ENCODE results near the gene VASP.

Gene VASP

DNA sequence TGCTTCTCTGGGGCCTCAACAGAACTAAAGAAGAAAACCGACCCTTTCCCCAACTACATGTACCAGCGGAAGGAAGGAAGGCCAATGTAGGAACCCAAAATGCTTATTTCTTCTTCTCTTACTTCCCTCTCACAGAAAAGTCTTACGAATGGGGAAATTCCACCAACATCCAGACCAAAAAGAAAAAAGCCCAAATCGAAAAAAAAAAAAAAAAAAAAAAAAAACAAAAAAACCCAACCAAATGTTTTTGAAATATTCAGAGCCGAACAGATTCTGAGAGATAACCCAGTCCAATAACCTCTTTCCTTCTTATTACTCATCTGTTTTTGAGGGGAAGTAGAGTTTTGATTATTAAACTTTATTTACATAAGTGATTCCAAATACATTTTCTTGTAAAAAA, 5.2 kb upstream of the VASP start:
- TF ChIP-seq, protein P1, sequence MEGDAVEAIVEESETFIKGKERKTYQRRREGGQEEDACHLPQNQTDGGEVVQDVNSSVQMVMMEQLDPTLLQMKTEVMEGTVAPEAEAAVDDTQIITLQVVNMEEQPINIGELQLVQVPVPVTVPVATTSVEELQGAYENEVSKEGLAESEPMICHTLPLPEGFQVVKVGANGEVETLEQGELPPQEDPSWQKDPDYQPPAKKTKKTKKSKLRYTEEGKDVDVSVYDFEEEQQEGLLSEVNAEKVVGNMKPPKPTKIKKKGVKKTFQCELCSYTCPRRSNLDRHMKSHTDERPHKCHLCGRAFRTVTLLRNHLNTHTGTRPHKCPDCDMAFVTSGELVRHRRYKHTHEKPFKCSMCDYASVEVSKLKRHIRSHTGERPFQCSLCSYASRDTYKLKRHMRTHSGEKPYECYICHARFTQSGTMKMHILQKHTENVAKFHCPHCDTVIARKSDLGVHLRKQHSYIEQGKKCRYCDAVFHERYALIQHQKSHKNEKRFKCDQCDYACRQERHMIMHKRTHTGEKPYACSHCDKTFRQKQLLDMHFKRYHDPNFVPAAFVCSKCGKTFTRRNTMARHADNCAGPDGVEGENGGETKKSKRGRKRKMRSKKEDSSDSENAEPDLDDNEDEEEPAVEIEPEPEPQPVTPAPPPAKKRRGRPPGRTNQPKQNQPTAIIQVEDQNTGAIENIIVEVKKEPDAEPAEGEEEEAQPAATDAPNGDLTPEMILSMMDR (IDR thresholded peaks at IDR 0.05; ENCODE audit: insufficient read depth, low read length, missing control alignments): no peak
- no peak for DNase-seq (ENCODE audit: low read depth, low spot score)
- POLR2A ChIA-PET: no interaction called here
- CTCF ChIA-PET: interaction anchor here (1.2 to 8.2 kb wide), 2 partner anchors 15 to 63 kb away, joined by 10 to 60 read pairs; no protein-coding TSS in a partner anchor
- H3K4me3 ChIP-seq (ENCODE audit: low read depth, low read length): no peak overlapping the region

DNA sequence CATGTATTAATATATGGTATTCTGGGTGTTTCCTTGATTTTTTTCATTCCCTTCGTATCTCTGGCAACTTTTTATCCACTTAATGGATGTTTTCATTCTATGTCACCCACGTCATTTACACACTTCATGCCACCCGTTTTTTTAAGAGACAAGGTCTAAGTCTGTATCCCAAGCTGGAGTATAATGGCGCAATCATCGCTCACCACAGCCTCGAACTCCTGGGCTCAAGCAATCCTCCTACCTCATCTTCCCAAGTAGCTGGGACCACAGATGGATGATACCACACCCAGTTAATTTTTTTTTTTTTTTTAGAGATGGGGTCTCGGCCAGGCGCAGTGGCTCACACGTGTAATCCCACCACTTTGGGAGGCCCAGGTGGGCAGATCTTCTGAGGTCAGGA, 3.4 kb upstream of the VASP start:
- POLR2A ChIA-PET: no interaction called here
- CTCF ChIA-PET: interaction anchor here (0.6 to 8.2 kb wide), 5 partner anchors 10 to 130 kb away, joined by 3 to 60 read pairs (median 8); no protein-coding TSS in a partner anchor
- TF ChIP-seq, protein P1 (IDR thresholded peaks at IDR 0.05; ENCODE audit: insufficient read depth, low read length, missing control alignments): no peak
- DNase-seq (ENCODE audit: low read depth, low spot score): no peak
- H3K4me3 ChIP-seq (ENCODE audit: low read depth, low read length): no peak overlapping the region

DNA sequence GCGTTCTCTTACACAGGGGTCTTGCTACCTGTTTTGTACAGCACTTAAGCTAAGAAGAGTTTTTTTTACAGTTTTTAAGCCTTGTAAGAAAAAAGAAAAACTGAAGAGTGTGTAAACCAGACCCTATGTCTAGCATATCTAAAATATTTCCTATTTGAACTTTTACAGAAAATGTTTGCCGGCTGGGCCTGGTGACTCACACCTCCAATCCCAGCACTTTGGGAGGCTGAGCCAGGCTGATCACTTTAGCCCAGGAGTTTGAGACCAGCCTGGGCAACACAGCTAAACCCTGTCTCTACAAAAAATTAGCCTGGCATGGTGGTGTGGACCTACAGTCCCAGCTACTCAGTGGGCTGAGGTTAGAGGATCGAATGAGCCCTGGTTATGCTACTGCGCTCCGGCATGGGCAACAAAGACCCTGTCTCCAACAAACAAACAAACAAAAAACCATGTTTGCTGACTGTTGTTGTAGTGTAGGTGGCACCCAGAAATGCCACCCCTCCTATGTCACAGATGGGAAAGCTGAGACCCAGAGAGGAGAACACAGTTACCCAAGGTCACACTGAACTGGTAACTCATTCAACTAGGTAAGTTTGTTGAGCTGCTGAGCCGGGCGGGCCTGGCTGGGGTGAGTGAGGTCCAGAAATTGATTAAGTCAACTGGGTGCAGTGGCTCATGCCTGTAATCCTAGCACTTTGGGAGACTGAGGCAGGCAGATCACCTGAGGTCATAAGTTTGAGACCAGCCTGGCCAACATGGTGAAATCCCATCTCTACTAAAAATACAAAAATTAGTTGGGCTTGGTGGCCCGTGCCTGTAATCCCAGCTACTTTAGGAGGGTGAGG, 1.9 kb upstream of the VASP start:
- DNase-seq (ENCODE audit: low read depth, low spot score): no peak
- no peak overlapping the region; the same call in 1 of the 2 replicates for H3K4me3 ChIP-seq (ENCODE audit: low read depth, low read length)
- CTCF ChIA-PET: interaction anchor here (0.7 to 8.2 kb wide), 11 partner anchors 8 to 270 kb away, joined by 3 to 60 read pairs (median 7); partner anchors contain the start of gene RTN2
- TF ChIP-seq, protein P1 (IDR thresholded peaks at IDR 0.05; ENCODE audit: insufficient read depth, low read length, missing control alignments): no peak
- POLR2A ChIA-PET: no interaction called here

DNA sequence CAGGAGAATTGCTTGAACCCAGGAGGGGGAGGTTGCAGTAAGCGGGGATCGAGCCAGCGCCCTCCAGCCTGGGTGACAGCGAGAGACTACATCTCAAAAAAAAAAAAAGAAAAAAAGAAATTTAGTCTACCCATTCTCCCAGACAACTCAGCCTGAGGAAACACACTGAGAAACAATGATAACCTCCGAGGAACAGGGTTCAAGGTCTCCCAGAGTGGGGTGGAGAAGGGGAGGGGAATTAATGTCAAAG, 1.4 kb upstream of the VASP start:
- ChIA-PET CTCF (interaction anchor here (0.7 to 8.2 kb wide), 12 partner anchors 9 to 270 kb away, joined by 3 to 60 read pairs (median 6); partner anchors contain the start of gene RTN2), POLR2A (no interaction called here)
- H3K4me3 ChIP-seq (ENCODE audit: low read depth, low read length): peak overlapping the region; percentile 82
- no peak for DNase-seq (ENCODE audit: low read depth, low spot score)
- TF ChIP-seq, protein P1 (IDR thresholded peaks at IDR 0.05; ENCODE audit: insufficient read depth, low read length, missing control alignments): no peak

DNA sequence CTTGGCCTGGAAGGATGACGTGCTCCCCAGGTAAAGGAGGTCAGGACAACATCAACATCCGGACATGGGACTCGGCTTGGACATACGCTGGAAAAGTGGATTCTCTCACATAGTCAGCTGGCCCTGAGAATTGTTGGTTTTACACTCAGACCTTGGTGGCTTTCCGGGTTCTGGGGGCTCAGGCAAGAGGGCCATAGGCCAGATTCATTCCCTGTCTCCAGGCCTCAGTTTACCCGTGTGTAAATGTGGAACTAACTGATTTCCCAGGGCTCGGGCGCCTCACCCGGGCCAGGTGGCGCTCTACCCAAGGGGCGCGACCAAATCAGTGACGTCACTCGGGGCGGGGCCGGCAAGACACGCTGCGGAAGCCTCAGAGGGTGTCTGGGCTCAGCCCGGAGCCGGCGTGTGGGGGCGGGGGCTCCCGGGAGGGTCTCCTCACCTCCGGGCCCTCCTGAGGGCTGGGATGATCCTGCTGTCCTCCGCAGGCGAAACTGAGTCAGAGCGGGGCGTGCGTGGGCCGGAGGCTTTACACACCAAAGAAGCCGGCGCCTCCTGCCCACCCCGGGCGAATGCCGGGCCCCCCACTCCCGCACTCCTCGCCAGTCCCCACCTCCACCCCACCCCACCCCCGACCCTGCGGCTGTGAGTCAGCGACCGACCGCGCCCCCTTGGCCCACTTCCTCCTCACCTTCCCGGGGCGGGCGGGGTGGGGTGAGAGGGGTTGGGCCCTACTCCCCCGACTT, 862 bp upstream of the VASP start:
- TF ChIP-seq, protein P1 (IDR thresholded peaks at IDR 0.05; ENCODE audit: insufficient read depth, low read length, missing control alignments): peak; percentile 70
- peak overlapping the region; percentile 82 for H3K4me3 ChIP-seq (ENCODE audit: low read depth, low read length)
- POLR2A ChIA-PET: no interaction called here
- CTCF ChIA-PET: interaction anchor here (0.7 to 8.2 kb wide), 10 partner anchors 9 to 137 kb away, joined by 3 to 60 read pairs (median 6); partner anchors contain the start of gene RTN2
- DNase-seq (ENCODE audit: low read depth, low spot score): no peak

All from AG04449 (cell line).